Measurements from ENCODE around the gene SLC36A2. TPM values are rescaled to one million over a fixed set of nuclear protein-coding genes. Genes with fewer than 3 reads are reported as not detected.
A peak's percentile ranks its signal among the peaks of the same experiment; 100 is the strongest.

The SLC36A2 gene
- total RNA-seq, 1 experiment from 2014 or later: not detected

DNA sequence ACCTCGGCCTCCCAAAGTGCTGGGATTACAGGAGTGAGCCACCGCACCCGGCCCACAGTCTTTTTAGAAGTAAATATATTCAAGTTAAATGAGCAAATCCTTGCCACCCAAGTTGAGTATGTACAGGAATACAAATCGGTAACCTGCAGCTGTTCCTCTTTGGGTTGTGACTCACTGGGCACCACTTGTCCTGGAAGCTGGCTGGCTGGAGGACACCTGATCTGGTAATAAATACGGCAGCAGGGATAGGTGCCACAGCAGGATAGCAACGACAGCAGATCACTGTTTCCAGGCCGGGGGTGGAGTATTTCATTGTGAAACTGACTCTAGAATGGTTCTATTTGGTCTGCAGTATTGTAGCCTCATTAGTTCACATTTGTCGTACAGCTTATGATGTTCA lies 35.7 kb upstream of the SLC36A2 start:
- peaks cover 11% of the 10 kb centered on the region; the same call in 1 of the 2 replicates for H3K27me3 ChIP-seq (ENCODE audit: low read length)
- H3K79me2 ChIP-seq (ENCODE audit: low read length): no peaks in the 10 kb centered on the region
- H3K36me3 ChIP-seq (ENCODE audit: low read depth, low read length): no peaks in the 10 kb centered on the region
- ATAC-seq (peak; percentile 24; the same call in 1 of the 2 replicates), DNase-seq (peak; percentile 55)
- no peaks in the 10 kb centered on the region for H3K9me3 ChIP-seq (ENCODE audit: low read length)
- no peak overlapping the region for H3K4me3 ChIP-seq (ENCODE audit: low read length)
- BruUV-seq (replicated peaks): no TSS peak
- peak overlapping the region; percentile 32; the same call in 1 of the 2 replicates for H3K27ac ChIP-seq (ENCODE audit: low read length)
- H3K4me2 ChIP-seq (ENCODE audit: low read length): peak overlapping the region; percentile 12; the same call in 1 of the 2 replicates
- no peaks in the 10 kb centered on the region for H4K20me1 ChIP-seq (ENCODE audit: low read length)
- H3K9me2 ChIP-seq (replicated peaks; ENCODE audit: low read length): no peaks in the 10 kb centered on the region
- intact Hi-C loops (cut with micrococcal nuclease): loop anchor here (5.0 kb wide), 1 partner anchor 64 kb away; the partner anchor contains the start of gene SLC36A1
- CTCF ChIA-PET: interaction anchor here (0.6 kb wide), 1 partner anchor 594 kb away, joined by 3 read pairs; no protein-coding TSS in a partner anchor
- H3K9ac ChIP-seq (ENCODE audit: low read length): no peak overlapping the region
- POLR2A ChIA-PET (ENCODE audit: unreplicated experiment): no interaction called here
- H3F3A ChIP-seq (ENCODE audit: low read length, unreplicated experiment): no peaks in the 10 kb centered on the region
- no peak overlapping the region for H2AFZ ChIP-seq (ENCODE audit: low read length)
- TF ChIP-seq EZH2 (IDR thresholded peaks at IDR 0.05; ENCODE audit: low read length, unreplicated experiment) (no peak), EZH2phosphoT487 (IDR thresholded peaks at IDR 0.05; ENCODE audit: borderline replicate concordance, low read length) (no peak)
- TF ChIP-seq, protein P1, sequence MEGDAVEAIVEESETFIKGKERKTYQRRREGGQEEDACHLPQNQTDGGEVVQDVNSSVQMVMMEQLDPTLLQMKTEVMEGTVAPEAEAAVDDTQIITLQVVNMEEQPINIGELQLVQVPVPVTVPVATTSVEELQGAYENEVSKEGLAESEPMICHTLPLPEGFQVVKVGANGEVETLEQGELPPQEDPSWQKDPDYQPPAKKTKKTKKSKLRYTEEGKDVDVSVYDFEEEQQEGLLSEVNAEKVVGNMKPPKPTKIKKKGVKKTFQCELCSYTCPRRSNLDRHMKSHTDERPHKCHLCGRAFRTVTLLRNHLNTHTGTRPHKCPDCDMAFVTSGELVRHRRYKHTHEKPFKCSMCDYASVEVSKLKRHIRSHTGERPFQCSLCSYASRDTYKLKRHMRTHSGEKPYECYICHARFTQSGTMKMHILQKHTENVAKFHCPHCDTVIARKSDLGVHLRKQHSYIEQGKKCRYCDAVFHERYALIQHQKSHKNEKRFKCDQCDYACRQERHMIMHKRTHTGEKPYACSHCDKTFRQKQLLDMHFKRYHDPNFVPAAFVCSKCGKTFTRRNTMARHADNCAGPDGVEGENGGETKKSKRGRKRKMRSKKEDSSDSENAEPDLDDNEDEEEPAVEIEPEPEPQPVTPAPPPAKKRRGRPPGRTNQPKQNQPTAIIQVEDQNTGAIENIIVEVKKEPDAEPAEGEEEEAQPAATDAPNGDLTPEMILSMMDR (conservative IDR thresholded peaks at IDR 0.05; ENCODE audit: low read depth, low read length): no peak
- peaks cover 8% of the 10 kb centered on the region for H3K4me1 ChIP-seq (ENCODE audit: insufficient read depth, low read length)

DNA sequence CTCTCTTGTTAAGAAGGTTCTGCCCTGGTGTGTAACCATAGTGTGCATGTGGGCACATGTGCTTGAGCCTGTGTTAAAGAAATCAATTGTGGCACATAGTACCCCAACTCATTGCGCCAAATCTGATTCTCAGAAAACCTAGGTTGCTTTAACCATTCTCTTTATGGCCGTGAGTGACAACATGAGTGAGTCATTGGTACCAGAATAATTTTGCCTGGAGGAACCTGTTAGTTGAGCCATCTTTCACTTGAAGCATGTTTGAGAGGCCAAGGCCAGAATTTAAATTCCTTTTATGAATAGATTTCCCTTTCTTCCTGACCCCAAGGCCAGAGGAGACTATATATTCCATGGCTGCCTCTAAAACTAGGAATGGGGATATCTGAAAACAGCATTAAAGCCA lies 35.2 kb upstream of the SLC36A2 start:
- CTCF ChIA-PET: interaction anchor here (0.6 kb wide), 1 partner anchor 594 kb away, joined by 3 read pairs; no protein-coding TSS in a partner anchor
- POLR2A ChIA-PET (ENCODE audit: unreplicated experiment): no interaction called here
- DNase-seq (peak; percentile 67), ATAC-seq (no peak)
- Histone ChIP-seq H3F3A (ENCODE audit: low read length, unreplicated experiment) (no peaks in the 10 kb centered on the region), H3K27me3 (ENCODE audit: low read length) (peaks cover 8% of the 10 kb centered on the region; the same call in 1 of the 2 replicates), H3K4me2 (ENCODE audit: low read length) (peak overlapping the region; percentile 12; the same call in 1 of the 2 replicates), H3K27ac (ENCODE audit: low read length) (peak overlapping the region; percentile 32; the same call in 1 of the 2 replicates), H2AFZ (ENCODE audit: low read length) (no peak overlapping the region), H3K4me3 (ENCODE audit: low read length) (no peak overlapping the region), H3K4me1 (ENCODE audit: insufficient read depth, low read length) (peaks cover 8% of the 10 kb centered on the region), H3K79me2 (ENCODE audit: low read length) (no peaks in the 10 kb centered on the region), H4K20me1 (ENCODE audit: low read length) (no peaks in the 10 kb centered on the region), H3K36me3 (ENCODE audit: low read depth, low read length) (no peaks in the 10 kb centered on the region), H3K9me2 (replicated peaks; ENCODE audit: low read length) (no peaks in the 10 kb centered on the region), H3K9ac (ENCODE audit: low read length) (no peak overlapping the region), H3K9me3 (ENCODE audit: low read length) (no peaks in the 10 kb centered on the region)
- intact Hi-C loops (cut with micrococcal nuclease): loop anchor here (5.0 kb wide), 1 partner anchor 65 kb away; the partner anchor contains the start of gene SLC36A1
- TF ChIP-seq EZH2 (IDR thresholded peaks at IDR 0.05; ENCODE audit: low read length, unreplicated experiment) (no peak), EZH2phosphoT487 (IDR thresholded peaks at IDR 0.05; ENCODE audit: borderline replicate concordance, low read length) (no peak)
- TF ChIP-seq, protein P1 (conservative IDR thresholded peaks at IDR 0.05; ENCODE audit: low read depth, low read length): no peak
- no TSS peak for BruUV-seq (replicated peaks)

DNA sequence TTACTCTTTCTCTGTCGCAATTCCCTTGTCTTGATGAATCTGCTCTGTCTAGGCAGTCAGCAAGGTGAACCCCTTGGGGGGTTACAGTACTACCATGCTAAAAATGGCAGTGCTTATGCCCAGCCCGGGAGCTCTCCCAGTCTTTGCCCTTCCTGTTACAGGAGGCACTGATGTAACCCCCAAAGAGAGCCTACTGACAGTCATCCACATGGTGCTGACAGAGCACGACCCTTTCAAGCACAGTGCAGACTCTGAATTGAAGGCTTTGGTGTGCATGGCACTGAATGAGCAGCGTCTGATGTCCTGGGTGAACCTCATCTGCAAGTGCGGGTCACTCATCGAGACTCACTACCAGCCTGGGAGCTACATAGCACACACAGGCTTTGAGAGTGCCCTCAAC lies 34.5 kb upstream of the SLC36A2 start:
- Histone ChIP-seq H2AFZ (ENCODE audit: low read length) (no peak overlapping the region), H3K9ac (ENCODE audit: low read length) (no peak overlapping the region), H3K79me2 (ENCODE audit: low read length) (no peaks in the 10 kb centered on the region), H3F3A (ENCODE audit: low read length, unreplicated experiment) (no peaks in the 10 kb centered on the region), H4K20me1 (ENCODE audit: low read length) (no peaks in the 10 kb centered on the region), H3K9me3 (ENCODE audit: low read length) (no peaks in the 10 kb centered on the region), H3K27ac (ENCODE audit: low read length) (no peak overlapping the region), H3K4me3 (ENCODE audit: low read length) (no peak overlapping the region), H3K4me1 (ENCODE audit: insufficient read depth, low read length) (peaks cover 8% of the 10 kb centered on the region), H3K36me3 (ENCODE audit: low read depth, low read length) (no peaks in the 10 kb centered on the region), H3K27me3 (ENCODE audit: low read length) (0 out of 2 replicates have a peak, but pooled peaks cover 2% of the 10 kb centered on the region), H3K4me2 (ENCODE audit: low read length) (no peak overlapping the region), H3K9me2 (replicated peaks; ENCODE audit: low read length) (no peaks in the 10 kb centered on the region)
- ATAC-seq: no peak
- POLR2A ChIA-PET (ENCODE audit: unreplicated experiment): no interaction called here
- CTCF ChIA-PET: no interaction called here
- no peak for DNase-seq
- intact Hi-C loops (cut with micrococcal nuclease): loop anchor here (5.0 kb wide), 1 partner anchor 65 kb away; the partner anchor contains the start of gene SLC36A1
- TF ChIP-seq EZH2 (IDR thresholded peaks at IDR 0.05; ENCODE audit: low read length, unreplicated experiment) (no peak), EZH2phosphoT487 (IDR thresholded peaks at IDR 0.05; ENCODE audit: borderline replicate concordance, low read length) (no peak)
- TF ChIP-seq, protein P1 (conservative IDR thresholded peaks at IDR 0.05; ENCODE audit: low read depth, low read length): no peak
- no TSS peak for BruUV-seq (replicated peaks)
